C4-2B (cell line): Measurements from ENCODE around the gene CRYZL1.

Experiments
- ZFX ChIP-seq: fragments of 450-650 bp; IDR thresholded peaks from 2 replicates; pipeline ENCODE4 v1.6.1; 2017
- TF ChIP-seq, protein P1 (sequence below): fragments of 450-650 bp; conservative IDR thresholded peaks from 2 replicates; pipeline ENCODE4 v1.5.1; 2017; ENCODE audit warnings: mild to moderate bottlenecking

DNA sequence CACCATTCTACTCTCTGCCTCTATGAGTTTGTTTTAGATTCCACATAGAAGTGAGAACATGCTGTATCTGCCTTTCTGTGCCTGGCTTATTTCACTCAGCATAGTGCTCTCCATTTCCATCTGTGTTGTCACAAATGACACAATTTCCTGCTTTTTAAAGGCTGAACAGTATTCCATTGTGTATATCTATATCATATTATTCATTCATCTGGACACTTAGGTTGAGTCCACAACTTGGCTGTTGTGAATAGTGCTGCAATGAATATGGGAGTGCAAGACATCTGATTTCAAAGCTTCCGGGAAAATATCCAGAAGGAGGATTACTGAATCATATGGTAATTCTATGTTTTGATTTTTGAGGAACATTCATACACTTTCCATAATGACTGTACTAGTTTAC lies 33.0 kb downstream of the CRYZL1 start:
- TF ChIP-seq, protein P1, sequence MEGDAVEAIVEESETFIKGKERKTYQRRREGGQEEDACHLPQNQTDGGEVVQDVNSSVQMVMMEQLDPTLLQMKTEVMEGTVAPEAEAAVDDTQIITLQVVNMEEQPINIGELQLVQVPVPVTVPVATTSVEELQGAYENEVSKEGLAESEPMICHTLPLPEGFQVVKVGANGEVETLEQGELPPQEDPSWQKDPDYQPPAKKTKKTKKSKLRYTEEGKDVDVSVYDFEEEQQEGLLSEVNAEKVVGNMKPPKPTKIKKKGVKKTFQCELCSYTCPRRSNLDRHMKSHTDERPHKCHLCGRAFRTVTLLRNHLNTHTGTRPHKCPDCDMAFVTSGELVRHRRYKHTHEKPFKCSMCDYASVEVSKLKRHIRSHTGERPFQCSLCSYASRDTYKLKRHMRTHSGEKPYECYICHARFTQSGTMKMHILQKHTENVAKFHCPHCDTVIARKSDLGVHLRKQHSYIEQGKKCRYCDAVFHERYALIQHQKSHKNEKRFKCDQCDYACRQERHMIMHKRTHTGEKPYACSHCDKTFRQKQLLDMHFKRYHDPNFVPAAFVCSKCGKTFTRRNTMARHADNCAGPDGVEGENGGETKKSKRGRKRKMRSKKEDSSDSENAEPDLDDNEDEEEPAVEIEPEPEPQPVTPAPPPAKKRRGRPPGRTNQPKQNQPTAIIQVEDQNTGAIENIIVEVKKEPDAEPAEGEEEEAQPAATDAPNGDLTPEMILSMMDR: no peak
- TF ChIP-seq ZFX: no peak
